ENCODE results near the gene BACH2. TPM values are rescaled to one million over a fixed set of nuclear protein-coding genes. Genes with fewer than 3 reads are reported as not detected.

Gene BACH2
- total RNA-seq, 1 donor from 2014 or later = 7.7 TPM

DNA sequence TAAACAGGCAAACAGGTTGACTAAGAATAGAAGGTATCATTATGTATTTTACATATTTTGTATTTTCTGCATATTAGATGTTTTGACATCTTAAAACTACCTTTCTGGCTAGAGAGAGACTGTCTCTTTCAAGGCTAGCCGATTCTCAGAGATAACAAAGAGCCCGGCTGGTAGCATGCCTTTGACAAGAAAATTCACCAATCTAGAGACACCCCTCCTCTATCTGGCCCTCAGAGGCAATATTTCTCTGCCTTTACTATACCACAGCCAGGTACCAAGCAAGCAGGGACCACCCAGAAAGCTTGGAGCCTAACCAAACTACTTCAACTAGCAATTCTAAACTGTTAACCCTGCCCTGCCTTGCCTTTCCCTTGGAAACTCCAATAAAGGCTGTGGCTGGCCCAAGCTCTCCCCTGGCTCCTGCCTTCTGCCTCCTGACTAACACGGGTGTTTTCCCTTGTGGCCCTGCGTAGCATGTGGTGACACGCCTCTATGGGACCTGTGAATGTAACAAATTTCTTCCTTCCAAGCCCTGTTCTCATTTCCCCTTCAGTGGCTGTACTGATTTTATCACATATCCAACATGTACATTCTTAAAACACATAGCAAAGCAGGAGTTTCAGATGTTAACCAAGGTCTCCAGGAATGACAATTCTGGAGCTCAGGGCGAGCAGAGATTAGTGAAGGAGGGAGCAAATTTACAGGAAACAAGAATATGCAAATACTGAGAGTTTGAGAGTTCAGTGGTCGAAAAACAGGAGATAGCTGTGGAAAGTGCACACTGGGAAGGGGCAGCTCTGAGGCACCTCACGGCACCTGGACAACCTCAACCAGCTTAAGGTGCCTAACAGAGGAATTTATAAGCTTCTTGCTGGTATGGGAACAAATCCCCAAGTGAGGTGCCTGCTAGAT lies 120.8 kb downstream of the BACH2 start:
- peaks cover 0 to 7% of the 10 kb centered on the region in 2 donors for H3K9me3 ChIP-seq
- H3K27me3 ChIP-seq = no peaks in the 10 kb centered on the region
- peak overlapping the region; percentile 72 to 80 for H3K27ac ChIP-seq
- no peak for TF ChIP-seq CTCF (IDR thresholded peaks at IDR 0.05)
- H3K36me3 ChIP-seq = no peaks in the 10 kb centered on the region
- peak; percentile 31 to 75 for DNase-seq (ENCODE audit: low spot score in 2 of 2)
- intact Hi-C loops (cut with DNase I) = loop anchor here (5.0 kb wide), 2 partner anchors 41 to 79 kb away; no protein-coding TSS in a partner anchor
- no peak overlapping the region for H3K4me3 ChIP-seq
- H3K4me1 ChIP-seq = peaks cover 0 to 24% of the 10 kb centered on the region in 2 donors

DNA sequence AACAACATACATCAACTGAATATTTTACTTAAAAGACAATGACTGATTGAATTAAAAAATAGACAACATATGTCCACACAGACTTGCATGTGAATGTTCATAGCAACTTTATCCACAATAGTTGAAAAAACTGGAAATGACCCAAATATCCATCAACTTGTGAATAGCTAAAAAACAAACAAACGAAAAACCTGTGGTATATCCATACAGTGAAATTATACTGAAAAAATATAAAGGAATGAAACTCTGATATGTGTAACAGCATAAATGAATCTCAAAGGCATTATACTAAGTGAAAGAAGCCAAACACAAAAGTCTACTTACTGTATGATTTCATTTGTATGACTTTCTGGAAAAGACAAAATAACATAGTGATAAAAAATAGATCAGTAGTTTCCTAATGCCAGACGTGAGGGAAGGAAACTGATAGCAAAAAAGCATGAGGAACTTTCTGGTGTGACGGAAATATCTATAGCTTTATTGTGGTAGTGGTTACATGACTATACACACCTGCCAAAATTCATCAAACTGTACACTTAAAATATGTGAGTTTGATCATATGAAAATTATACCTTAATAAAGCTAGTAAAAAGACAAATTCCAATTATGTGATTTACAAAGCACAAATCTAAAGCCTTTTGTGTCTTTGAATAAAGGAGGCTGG lies 123.2 kb downstream of the BACH2 start:
- Histone ChIP-seq H3K4me1 (peaks cover 0 to 34% of the 10 kb centered on the region in 2 donors), H3K27me3 (no peaks in the 10 kb centered on the region), H3K27ac (no peak overlapping the region), H3K36me3 (no peaks in the 10 kb centered on the region), H3K9me3 (peaks cover 0 to 7% of the 10 kb centered on the region in 2 donors), H3K4me3 (no peak overlapping the region)
- no peak for DNase-seq (ENCODE audit: low spot score in 2 of 2)
- no peak for TF ChIP-seq CTCF (IDR thresholded peaks at IDR 0.05)
- intact Hi-C loops (cut with DNase I) = no loop called here

GRCh38 chr6:90170601-90171000 lies 126.0 kb downstream of the BACH2 start:
- Histone ChIP-seq H3K27ac (peak overlapping the region; percentile 19 to 53), H3K36me3 (no peaks in the 10 kb centered on the region), H3K9me3 (peaks cover 0 to 7% of the 10 kb centered on the region in 2 donors), H3K27me3 (no peaks in the 10 kb centered on the region), H3K4me3 (no peak overlapping the region), H3K4me1 (peaks cover 0 to 35% of the 10 kb centered on the region in 2 donors)
- TF ChIP-seq CTCF (IDR thresholded peaks at IDR 0.05) = no peak
- no peak for DNase-seq (ENCODE audit: low spot score in 2 of 2)
- intact Hi-C loops (cut with DNase I) = no loop called here

DNA sequence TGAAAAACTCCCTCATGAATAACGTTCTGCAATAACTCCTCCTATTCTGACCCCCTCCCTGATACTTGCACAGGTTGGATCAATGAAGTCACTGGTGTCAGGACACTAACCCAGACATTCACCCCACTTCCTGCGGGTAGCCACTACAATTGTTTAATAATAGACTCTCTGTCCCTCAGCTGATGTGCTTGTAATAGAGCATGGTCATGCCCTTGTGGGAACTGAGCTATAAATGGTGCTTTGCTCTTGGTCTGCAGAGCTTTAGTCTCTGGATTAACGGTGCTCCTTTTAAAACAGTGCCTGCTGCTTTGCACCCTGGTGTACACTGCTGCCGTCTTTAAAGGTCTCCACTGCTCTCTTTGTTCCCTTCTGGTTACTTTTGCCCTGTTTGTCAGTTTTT lies 127.3 kb downstream of the BACH2 start:
- intact Hi-C loops (cut with DNase I) = loop anchor here (5.0 kb wide), 1 partner anchor 128 kb away; the partner anchor contains the start of gene BACH2
- Histone ChIP-seq H3K36me3 (no peaks in the 10 kb centered on the region), H3K4me1 (peaks cover 0 to 35% of the 10 kb centered on the region in 2 donors), H3K4me3 (no peak overlapping the region), H3K27ac (peak overlapping the region; percentile 4 to 14), H3K9me3 (peaks cover 0 to 4% of the 10 kb centered on the region in 2 donors), H3K27me3 (no peaks in the 10 kb centered on the region)
- no peak for DNase-seq (ENCODE audit: low spot score in 2 of 2)
- TF ChIP-seq CTCF (IDR thresholded peaks at IDR 0.05) = no peak

- TF ChIP-seq CTCF (IDR thresholded peaks at IDR 0.05) = no peak
- intact Hi-C loops (cut with DNase I) = loop anchor here (5.0 kb wide), 1 partner anchor 129 kb away; the partner anchor contains the start of gene BACH2
- peaks cover 0 to 35% of the 10 kb centered on the region in 2 donors for H3K4me1 ChIP-seq
- no peak overlapping the region for H3K27ac ChIP-seq
- H3K27me3 ChIP-seq = no peaks in the 10 kb centered on the region
- no peak overlapping the region for H3K4me3 ChIP-seq
- H3K9me3 ChIP-seq = no peaks in the 10 kb centered on the region
- no peak for DNase-seq (ENCODE audit: low spot score in 2 of 2)
- H3K36me3 ChIP-seq = no peaks in the 10 kb centered on the region
Measured at GRCh38 chr6:90168693-90169131, 127.9 kb downstream of the BACH2 start.

Data from ascending aorta (tissue), 2 donors.